ENCODE data around the gene LSM12.

LSM12 gene

GRCh38 chr17:44014437-44015172 is 51.9 kb downstream of the LSM12 start, which contains the start of gene TMEM101 (continued):
- TF ChIP-seq ZNF76 (tag by site-specific recombination; IDR thresholded peaks at IDR 0.05; ENCODE audit: borderline replicate concordance, low read depth) (peak; percentile 94), SALL2 (tag by site-specific recombination; IDR thresholded peaks at IDR 0.05; ENCODE audit: borderline replicate concordance) (peak; percentile 70; the same call in 1 of the 2 replicates), ZNF645 (tag by site-specific recombination; IDR thresholded peaks at IDR 0.05) (0 out of 2 replicates have a peak, but pooled peaks have one; percentile 38), ZEB2 (tag by site-specific recombination; IDR thresholded peaks at IDR 0.05) (peak; percentile 83), ZNF510 (tag by site-specific recombination; IDR thresholded peaks at IDR 0.05; ENCODE audit: insufficient replicate concordance) (no peak), ZNF146 (tag by site-specific recombination; IDR thresholded peaks at IDR 0.05) (peak; percentile 76), SP7 (tag by site-specific recombination; IDR thresholded peaks at IDR 0.05) (peak; percentile 93), SP2 (tag by site-specific recombination; IDR thresholded peaks at IDR 0.05) (peak; percentile 79), ZNF416 (tag by site-specific recombination; IDR thresholded peaks at IDR 0.05) (no peak), KLF1 (tag by site-specific recombination; IDR thresholded peaks at IDR 0.05) (peak; percentile 58), ZNF529 (tag by site-specific recombination; IDR thresholded peaks at IDR 0.05; ENCODE audit: insufficient replicate concordance) (no peak), PRDM2 (tag by site-specific recombination; IDR thresholded peaks at IDR 0.05; ENCODE audit: borderline replicate concordance) (no peak), ZNF701 (tag by site-specific recombination; IDR thresholded peaks at IDR 0.05) (no peak), ZBTB7A (tag by site-specific recombination; IDR thresholded peaks at IDR 0.05; ENCODE audit: low read depth) (peak; percentile 93), ZNF561 (tag by site-specific recombination; IDR thresholded peaks at IDR 0.05; ENCODE audit: borderline replicate concordance) (peak; percentile 99), ZSCAN18 (tag by site-specific recombination; IDR thresholded peaks at IDR 0.05) (peak; percentile 89; the same call in 1 of the 2 replicates), ZNF629 (tag by site-specific recombination; IDR thresholded peaks at IDR 0.05) (peak; percentile 89), ZNF433 (tag by site-specific recombination; IDR thresholded peaks at IDR 0.05; ENCODE audit: low read depth) (no peak), ZNF518A (tag by site-specific recombination; conservative IDR thresholded peaks at IDR 0.05; ENCODE audit: low read depth) (peak; percentile 98), TSHZ1 (tag by site-specific recombination; IDR thresholded peaks at IDR 0.05; ENCODE audit: borderline replicate concordance) (peak; percentile 81; the same call in 1 of the 2 replicates)

Data from HEK293 (cell line).